Measurements from ENCODE around the gene TSPAN18.

GRCh38 chr11:44742508-44743246 lies 15.9 kb downstream of the TSPAN18 start:
- TF ChIP-seq EZH2 (IDR thresholded peaks at IDR 0.05; ENCODE audit: low read depth, low read length, severe bottlenecking) (no peak), POLR2A (IDR thresholded peaks at IDR 0.05; ENCODE audit: control extremely low read depth in 1 of 2, low read depth in 2 of 2, low read length in 2 of 2) (no peak), CTCF (IDR thresholded peaks at IDR 0.05; ENCODE audit: control extremely low read depth in 1 of 3, insufficient read depth in 1 of 3, low read depth in 1 of 3, low read length in 3 of 3) (no peak), FOSL1 (IDR thresholded peaks at IDR 0.05; ENCODE audit: insufficient read depth, low read depth, low read length) (no peak), BACH1 (IDR thresholded peaks at IDR 0.05; ENCODE audit: low read length) (no peak)
